GM12873 (cell line): ENCODE data around the gene BCAT1.

Experiments used
- TF ChIP-seq, protein P1 (sequence below): IDR thresholded peaks from 2 replicates; pipeline ENCODE4 v1.5.1; 2012; ENCODE audit warnings: low read depth, mild to moderate bottlenecking, moderate library complexity, low read length, control low read depth; ENCODE audit not compliant: insufficient read depth; ENCODE audit errors: missing control alignments

The BCAT1 gene

DNA sequence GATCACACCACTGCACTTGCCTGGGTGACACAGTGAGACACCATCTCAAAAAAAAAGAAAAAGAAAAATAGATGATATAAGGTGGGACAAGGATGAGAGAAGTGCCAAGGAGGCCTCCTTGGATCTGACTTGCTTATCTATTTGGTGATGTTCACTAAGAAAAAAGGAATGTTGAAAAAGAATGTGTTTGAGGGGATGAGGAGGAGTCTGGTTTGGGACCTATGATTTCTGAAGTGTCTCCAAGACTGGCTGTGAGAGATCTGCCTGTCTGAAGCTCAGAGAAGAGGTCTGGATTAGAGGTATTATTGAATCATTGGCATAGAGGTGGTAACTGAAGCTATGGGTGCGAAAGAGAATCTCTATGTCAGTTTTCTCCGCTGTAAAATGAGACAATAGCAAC is 42.8 kb downstream of the BCAT1 start:
- TF ChIP-seq, protein P1, sequence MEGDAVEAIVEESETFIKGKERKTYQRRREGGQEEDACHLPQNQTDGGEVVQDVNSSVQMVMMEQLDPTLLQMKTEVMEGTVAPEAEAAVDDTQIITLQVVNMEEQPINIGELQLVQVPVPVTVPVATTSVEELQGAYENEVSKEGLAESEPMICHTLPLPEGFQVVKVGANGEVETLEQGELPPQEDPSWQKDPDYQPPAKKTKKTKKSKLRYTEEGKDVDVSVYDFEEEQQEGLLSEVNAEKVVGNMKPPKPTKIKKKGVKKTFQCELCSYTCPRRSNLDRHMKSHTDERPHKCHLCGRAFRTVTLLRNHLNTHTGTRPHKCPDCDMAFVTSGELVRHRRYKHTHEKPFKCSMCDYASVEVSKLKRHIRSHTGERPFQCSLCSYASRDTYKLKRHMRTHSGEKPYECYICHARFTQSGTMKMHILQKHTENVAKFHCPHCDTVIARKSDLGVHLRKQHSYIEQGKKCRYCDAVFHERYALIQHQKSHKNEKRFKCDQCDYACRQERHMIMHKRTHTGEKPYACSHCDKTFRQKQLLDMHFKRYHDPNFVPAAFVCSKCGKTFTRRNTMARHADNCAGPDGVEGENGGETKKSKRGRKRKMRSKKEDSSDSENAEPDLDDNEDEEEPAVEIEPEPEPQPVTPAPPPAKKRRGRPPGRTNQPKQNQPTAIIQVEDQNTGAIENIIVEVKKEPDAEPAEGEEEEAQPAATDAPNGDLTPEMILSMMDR: no peak

DNA sequence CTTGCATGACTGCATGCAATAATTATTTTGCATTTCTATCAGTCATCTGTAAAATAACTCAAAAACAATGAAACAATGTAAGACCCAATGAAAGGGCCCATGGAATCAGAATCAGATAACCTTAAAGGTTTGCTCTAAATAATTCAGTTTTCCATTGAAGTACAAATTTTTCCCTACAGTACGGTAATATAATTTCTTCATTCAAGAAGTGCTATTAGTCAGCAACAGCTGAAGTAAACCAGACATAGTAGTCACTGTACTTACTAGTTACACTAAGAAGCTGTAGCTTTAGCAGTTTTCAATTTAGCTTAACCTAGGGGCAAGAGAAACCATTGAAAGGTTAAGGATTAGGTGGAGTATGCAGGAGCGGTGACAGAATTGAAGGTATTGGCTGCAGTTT is 43.5 kb downstream of the BCAT1 start:
- TF ChIP-seq, protein P1: no peak

DNA sequence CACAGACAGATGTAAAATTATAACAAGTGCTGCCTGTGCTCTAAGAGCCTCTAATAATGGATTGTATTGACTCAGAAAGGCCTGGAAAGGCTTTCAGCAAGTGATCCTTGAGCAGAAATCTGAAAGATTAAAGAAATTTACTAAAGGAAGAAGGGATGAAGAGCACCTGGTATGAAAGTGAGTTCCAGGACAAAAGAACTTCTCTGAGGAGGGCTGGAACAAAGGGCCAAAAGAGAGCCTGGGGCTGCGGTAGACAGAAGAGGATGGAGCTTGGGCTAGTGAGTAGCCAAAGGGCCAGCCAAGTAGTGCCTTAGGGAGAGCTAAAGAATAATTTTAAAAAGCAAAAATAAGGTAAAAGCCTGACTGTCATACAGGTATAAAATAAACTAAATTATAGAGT is 44.0 kb downstream of the BCAT1 start:
- TF ChIP-seq, protein P1: no peak

DNA sequence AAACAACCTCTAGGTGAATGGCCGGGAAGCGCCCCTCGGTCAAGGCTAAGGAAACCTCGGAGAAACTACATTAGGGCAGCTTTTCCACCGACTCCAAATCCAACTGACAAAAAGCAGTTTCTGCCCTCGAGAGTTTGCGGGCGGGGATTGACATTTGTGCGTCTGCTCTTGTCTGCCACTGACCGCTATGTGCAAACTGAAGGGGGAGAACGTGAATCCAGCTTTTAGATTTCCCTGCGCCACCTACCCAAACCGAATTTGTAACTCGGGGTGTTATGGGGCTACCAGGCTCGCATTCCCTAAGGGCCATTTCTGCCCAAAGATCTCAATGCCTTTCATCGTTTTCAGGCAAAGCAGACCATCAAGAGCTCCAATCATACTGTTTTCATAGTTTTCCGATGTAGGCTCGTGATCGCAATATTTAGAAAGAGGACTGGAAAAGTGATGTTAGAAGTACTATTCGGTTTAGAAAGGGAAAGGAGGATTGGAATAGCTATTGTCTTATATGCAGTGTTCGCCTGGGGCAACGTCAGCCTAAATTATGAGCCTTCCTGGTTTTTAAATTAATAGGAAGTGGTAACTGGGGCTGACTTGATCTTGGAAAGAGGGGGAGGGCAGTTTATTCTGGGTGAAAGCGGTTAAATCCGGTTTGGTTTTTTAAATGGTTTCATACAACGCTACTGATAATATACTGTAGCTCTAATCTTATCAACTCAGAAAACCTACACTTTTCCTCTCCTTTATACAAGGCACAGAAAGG is 45.4 kb downstream of the BCAT1 start:
- TF ChIP-seq, protein P1: no peak

DNA sequence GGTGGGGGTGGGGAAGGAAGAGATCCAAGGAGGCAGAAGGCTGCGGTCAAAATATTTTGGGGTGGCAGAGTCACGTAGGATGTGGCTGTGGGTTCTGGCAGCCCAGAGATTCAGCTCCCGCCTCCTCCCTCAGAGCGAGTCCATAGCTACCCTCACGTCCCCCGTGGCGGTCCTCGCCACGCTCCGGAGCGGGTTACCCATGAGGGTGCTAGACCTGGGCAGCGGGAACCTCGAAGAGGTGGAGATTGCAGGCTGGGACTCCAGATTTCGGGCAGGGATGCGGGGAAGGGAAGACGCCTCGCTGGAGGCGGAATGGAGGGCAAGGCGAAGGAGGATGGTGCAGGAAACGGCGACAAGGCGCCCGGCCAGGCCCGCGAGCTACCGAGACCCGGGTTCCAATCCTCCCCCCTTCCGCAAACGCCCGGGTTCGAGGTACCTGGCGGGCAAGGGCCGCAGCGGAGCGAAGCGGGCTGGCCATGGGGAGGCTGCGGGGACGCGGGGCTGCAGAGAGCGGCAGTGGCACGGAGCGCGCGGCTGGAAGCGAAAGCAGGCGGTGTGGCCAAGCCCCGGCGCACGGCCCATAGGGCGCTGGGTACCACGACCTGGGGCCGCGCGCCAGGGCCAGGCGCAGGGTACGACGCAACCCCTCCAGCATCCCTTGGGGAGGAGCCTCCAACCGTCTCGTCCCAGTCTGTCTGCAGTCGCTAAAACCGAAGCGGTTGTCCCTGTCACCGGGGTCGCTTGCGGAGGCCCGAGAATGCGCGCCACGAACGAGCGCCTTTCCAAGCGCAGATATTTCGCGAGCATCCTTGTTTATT is 46.2 kb downstream of the BCAT1 start:
- TF ChIP-seq, protein P1: no peak

DNA sequence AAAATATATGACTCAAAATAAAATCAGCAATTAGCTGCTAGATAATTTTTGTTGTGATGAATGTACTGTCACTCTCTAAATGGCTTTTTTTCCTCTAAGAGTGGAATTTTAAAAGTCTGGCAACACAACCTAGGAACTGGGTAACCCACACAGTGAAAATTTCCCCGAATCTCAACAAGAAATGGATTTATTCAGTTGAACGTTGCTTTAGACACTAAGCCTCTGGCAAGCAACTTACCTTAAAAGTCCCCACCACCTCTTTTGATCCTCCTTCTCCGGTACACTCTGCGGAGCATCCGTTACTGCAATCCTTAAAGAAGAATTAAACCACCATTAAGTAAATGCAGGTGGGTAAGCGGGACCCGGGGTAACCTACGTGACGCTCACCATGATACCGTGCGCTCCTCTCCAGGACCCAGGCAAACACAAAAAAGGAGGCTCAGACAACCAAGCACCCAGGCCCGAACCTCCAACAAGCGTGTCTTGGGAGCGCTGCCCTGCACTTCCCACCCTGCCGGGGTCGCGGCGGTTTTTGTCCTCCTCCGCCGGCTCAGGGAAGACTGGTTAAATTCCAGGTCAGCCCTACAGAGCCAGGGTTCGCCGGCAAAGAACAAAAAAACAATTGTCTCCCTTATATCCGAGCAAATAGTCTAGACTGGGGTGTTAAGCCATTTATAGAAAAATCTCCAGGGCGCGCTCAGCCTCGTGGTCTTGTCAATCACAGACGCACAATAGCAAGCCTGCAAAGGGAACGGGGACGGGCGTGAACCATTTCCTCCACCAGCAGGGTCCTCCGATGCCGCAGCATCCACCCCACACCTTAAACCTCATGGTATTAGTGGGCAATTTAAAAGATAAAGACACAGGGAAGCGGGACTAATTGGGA is 47.1 kb downstream of the BCAT1 start:
- TF ChIP-seq, protein P1: no peak
